Loucy (cell line): ENCODE data around the gene METTL21A.

ENCODE experiments used
- EZH2phosphoT487 ChIP-seq: fragments of 200-600 bp; IDR thresholded peaks from 2 replicates; pipeline ENCODE4 v1.6.1; 2018; ENCODE audit warnings: antibody characterized with exemption, mild to moderate bottlenecking, moderate library complexity, borderline replicate concordance
- TF ChIP-seq, protein P1 (sequence below): fragments of 200-600 bp; sonication (generic); conservative IDR thresholded peaks from 2 replicates; pipeline ENCODE4 v1.5.1; 2014; ENCODE audit warnings: mild to moderate bottlenecking, antibody characterized with exemption, low read length

DNA sequence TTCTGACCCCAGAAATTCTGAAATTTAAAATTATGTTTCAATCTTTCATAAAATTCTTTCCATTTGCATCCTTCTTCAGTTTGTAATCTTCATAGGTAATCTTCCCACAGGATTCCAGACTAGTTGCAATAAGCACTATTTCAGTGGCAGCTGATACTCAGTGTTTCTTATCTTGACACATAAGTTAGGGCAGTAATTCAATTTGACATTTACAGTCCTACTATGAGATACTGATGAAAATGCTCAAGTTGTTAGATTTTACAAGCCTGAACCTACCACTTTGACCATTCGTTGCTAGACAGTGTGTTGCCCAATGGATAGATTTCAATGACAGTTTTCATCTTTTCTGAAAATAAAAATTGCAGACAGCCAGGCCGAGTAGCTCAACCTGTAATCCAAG, 10.4 kb downstream of the METTL21A start:
- TF ChIP-seq, protein P1, sequence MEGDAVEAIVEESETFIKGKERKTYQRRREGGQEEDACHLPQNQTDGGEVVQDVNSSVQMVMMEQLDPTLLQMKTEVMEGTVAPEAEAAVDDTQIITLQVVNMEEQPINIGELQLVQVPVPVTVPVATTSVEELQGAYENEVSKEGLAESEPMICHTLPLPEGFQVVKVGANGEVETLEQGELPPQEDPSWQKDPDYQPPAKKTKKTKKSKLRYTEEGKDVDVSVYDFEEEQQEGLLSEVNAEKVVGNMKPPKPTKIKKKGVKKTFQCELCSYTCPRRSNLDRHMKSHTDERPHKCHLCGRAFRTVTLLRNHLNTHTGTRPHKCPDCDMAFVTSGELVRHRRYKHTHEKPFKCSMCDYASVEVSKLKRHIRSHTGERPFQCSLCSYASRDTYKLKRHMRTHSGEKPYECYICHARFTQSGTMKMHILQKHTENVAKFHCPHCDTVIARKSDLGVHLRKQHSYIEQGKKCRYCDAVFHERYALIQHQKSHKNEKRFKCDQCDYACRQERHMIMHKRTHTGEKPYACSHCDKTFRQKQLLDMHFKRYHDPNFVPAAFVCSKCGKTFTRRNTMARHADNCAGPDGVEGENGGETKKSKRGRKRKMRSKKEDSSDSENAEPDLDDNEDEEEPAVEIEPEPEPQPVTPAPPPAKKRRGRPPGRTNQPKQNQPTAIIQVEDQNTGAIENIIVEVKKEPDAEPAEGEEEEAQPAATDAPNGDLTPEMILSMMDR, result no peak
- no peak for TF ChIP-seq EZH2phosphoT487
